ENCODE results near the gene BAG5. TPM values are rescaled to one million over a fixed set of nuclear protein-coding genes. Genes with fewer than 3 reads are reported as not detected.

BAG5 gene
- total RNA-seq, 1 experiment from 2014 or later = 29.2 TPM

- TF ChIP-seq ZNF425 (CRISPR knock-in tag; conservative IDR thresholded peaks at IDR 0.05) (no peak), ZNF671 (CRISPR knock-in tag; IDR thresholded peaks at IDR 0.05) (no peak), NFATC4 (CRISPR knock-in tag; IDR thresholded peaks at IDR 0.05) (no peak), NFE2L1 (CRISPR knock-in tag; IDR thresholded peaks at IDR 0.05) (no peak), TCF7 (CRISPR knock-in tag; IDR thresholded peaks at IDR 0.05; ENCODE audit: low read depth) (no peak), SMAD4 (CRISPR knock-in tag; IDR thresholded peaks at IDR 0.05) (0 out of 2 replicates have a peak, but pooled peaks have one; percentile 84), E2F5 (CRISPR knock-in tag; IDR thresholded peaks at IDR 0.05) (no peak), SP1 (CRISPR knock-in tag; conservative IDR thresholded peaks at IDR 0.05) (no peak), MLX (CRISPR knock-in tag; IDR thresholded peaks at IDR 0.05) (no peak), RELA (CRISPR knock-in tag; IDR thresholded peaks at IDR 0.05; ENCODE audit: borderline replicate concordance) (peak; percentile 56; the same call in 1 of the 2 replicates), CREM (CRISPR knock-in tag; IDR thresholded peaks at IDR 0.05) (no peak), ZNF219 (CRISPR knock-in tag; IDR thresholded peaks at IDR 0.05; ENCODE audit: borderline replicate concordance) (0 out of 2 replicates have a peak, but pooled peaks have one; percentile 71), NR1H2 (CRISPR knock-in tag; IDR thresholded peaks at IDR 0.05) (0 out of 2 replicates have a peak, but pooled peaks have one; percentile 53), JUN (CRISPR knock-in tag; IDR thresholded peaks at IDR 0.05) (peak; percentile 73; the same call in 1 of the 2 replicates), NFYB (CRISPR knock-in tag; conservative IDR thresholded peaks at IDR 0.05; ENCODE audit: low read depth) (no peak)
These were observed 353 bp downstream of the BAG5 start (continued) for GRCh38 chr14:103562179-103562428.

- no peak for TF ChIP-seq NR3C1 (CRISPR knock-in tag; conservative IDR thresholded peaks at IDR 0.05; ENCODE audit: low read depth)
- no peak for TF ChIP-seq SMAD4 (CRISPR knock-in tag; IDR thresholded peaks at IDR 0.05)
- TF ChIP-seq ELF4 (CRISPR knock-in tag; IDR thresholded peaks at IDR 0.05; ENCODE audit: low read depth) = no peak
- TF ChIP-seq ETV6 (CRISPR knock-in tag; IDR thresholded peaks at IDR 0.05) = no peak
- no peak for TF ChIP-seq ESRRA (CRISPR knock-in tag; IDR thresholded peaks at IDR 0.05; ENCODE audit: borderline replicate concordance)
- TF ChIP-seq E2F5 (CRISPR knock-in tag; IDR thresholded peaks at IDR 0.05) = no peak
- peak overlapping the region; percentile 95 for H3K27ac Mint-ChIP-seq
- CTCF ChIA-PET = interaction anchor here (0.8 to 2.2 kb wide), 8 partner anchors 9 to 154 kb away, joined by 3 to 15 read pairs (median 4); partner anchors contain the start of genes CKB, KLC1, XRCC3 and ZFYVE21
- peaks cover 27% of the 10 kb centered on the region for H3K4me1 Mint-ChIP-seq
- no peaks in the 10 kb centered on the region for H3K27me3 Mint-ChIP-seq (ENCODE audit: low read depth)
- ATAC-seq (peak; percentile 13), DNase-seq (ENCODE audit: low spot score) (no peak)
- H3K4me3 Mint-ChIP-seq = peak overlapping the region; percentile 98
- peaks cover 22% of the 10 kb centered on the region for H3K36me3 Mint-ChIP-seq
- H3K9me3 Mint-ChIP-seq = no peaks in the 10 kb centered on the region
- POLR2A ChIA-PET = interaction anchor here (0.7 to 1.5 kb wide), 6 partner anchors 8 to 67 kb away, joined by 3 to 6 read pairs (median 3); partner anchors contain the start of genes CKB and KLC1
These were observed 877 bp downstream of the BAG5 start for GRCh38 chr14:103561381-103562178.

GRCh38 chr14:103560691-103561090, 1.8 kb downstream of the BAG5 start:
- Mint-ChIP-seq H3K9me3 (no peaks in the 10 kb centered on the region), H3K4me3 (peak overlapping the region; percentile 98), H3K36me3 (peaks cover 22% of the 10 kb centered on the region), H3K4me1 (peaks cover 27% of the 10 kb centered on the region), H3K27ac (peak overlapping the region; percentile 95), H3K27me3 (ENCODE audit: low read depth) (no peaks in the 10 kb centered on the region)
- no peak for DNase-seq (ENCODE audit: low spot score)
- CTCF ChIA-PET = interaction anchor here (1.4 to 2.2 kb wide), 5 partner anchors 8 to 68 kb away, joined by 3 to 11 read pairs (median 6); partner anchors contain the start of genes CKB and KLC1
- POLR2A ChIA-PET = interaction anchor here (1.0 to 1.1 kb wide), 2 partner anchors 38 to 68 kb away, joined by 3 read pairs; partner anchors contain the start of genes CKB and KLC1
- ATAC-seq = no peak
- TF ChIP-seq ATF1 (CRISPR knock-in tag; IDR thresholded peaks at IDR 0.05) (no peak), ARID4B (CRISPR knock-in tag; IDR thresholded peaks at IDR 0.05; ENCODE audit: borderline replicate concordance) (no peak), NR3C1 (CRISPR knock-in tag; conservative IDR thresholded peaks at IDR 0.05; ENCODE audit: low read depth) (no peak), FOXK1 (CRISPR knock-in tag; IDR thresholded peaks at IDR 0.05) (no peak), CREM (CRISPR knock-in tag; IDR thresholded peaks at IDR 0.05) (no peak), ZNF138 (CRISPR knock-in tag; conservative IDR thresholded peaks at IDR 0.05) (no peak)

Measured in WTC11 (cell line).